C4-2B (cell line): ENCODE data around the gene FNDC10.

Experiments
- ZFX ChIP-seq: fragments of 450-650 bp; IDR thresholded peaks from 2 replicates; pipeline ENCODE4 v1.6.1; 2017
- TF ChIP-seq, protein P1 (sequence below): fragments of 450-650 bp; conservative IDR thresholded peaks from 2 replicates; pipeline ENCODE4 v1.5.1; 2017; ENCODE audit warnings: mild to moderate bottlenecking

DNA sequence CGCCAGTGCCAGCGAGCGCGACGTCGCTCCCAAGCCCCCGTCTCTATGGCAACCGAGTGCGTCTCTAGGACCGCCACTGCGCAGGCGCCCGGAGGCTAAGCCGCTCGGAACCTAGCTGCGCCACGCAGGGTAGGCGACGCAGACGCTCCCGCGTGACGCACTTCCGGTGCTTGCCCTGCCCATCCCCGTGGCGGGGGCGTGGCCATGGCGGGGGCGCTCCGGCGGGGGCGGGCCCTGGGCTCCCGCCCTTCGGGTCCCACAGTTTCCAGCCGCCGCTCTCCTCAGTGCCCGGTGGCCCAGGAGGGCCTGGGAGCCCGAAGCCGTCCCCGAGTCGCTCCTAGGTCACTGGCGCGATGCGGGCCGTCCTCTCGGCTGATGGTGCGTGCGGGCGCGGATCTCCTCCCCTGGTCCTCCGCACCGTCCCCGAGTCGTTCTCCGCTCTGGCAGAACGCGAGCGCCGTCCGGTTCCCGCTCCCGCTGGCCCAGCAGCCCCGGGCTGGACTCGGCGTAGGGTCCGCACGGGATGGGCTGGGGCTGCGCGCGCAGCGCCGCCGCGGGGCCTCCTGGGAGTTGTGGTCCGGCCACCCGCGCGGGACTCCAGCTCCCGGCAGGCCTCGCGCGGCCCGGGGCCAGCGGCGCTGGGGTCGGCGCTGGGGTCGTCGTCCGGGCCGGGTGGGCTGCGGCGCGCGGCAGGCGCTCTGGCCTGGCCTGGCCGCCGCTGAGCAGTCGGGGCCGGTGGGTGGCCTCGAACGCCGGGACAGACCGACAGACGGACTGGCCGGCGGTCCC, 15.5 kb upstream of the FNDC10 start, which contains the start of gene MIB2:
- TF ChIP-seq, protein P1, sequence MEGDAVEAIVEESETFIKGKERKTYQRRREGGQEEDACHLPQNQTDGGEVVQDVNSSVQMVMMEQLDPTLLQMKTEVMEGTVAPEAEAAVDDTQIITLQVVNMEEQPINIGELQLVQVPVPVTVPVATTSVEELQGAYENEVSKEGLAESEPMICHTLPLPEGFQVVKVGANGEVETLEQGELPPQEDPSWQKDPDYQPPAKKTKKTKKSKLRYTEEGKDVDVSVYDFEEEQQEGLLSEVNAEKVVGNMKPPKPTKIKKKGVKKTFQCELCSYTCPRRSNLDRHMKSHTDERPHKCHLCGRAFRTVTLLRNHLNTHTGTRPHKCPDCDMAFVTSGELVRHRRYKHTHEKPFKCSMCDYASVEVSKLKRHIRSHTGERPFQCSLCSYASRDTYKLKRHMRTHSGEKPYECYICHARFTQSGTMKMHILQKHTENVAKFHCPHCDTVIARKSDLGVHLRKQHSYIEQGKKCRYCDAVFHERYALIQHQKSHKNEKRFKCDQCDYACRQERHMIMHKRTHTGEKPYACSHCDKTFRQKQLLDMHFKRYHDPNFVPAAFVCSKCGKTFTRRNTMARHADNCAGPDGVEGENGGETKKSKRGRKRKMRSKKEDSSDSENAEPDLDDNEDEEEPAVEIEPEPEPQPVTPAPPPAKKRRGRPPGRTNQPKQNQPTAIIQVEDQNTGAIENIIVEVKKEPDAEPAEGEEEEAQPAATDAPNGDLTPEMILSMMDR = no peak
- peak; percentile 39; the same call in 1 of the 2 replicates for TF ChIP-seq ZFX
